ENCODE data around the gene HOMER1. TPM values are rescaled to one million over a fixed set of nuclear protein-coding genes. Genes with fewer than 3 reads are reported as not detected.

The HOMER1 gene
- total and polyA plus RNA-seq, 9 of the 15 experiments (the other 6 are each of a cell fraction or from before 2014, with no cell fraction given) = 6.3 to 39.9 (median 9.9) TPM

DNA sequence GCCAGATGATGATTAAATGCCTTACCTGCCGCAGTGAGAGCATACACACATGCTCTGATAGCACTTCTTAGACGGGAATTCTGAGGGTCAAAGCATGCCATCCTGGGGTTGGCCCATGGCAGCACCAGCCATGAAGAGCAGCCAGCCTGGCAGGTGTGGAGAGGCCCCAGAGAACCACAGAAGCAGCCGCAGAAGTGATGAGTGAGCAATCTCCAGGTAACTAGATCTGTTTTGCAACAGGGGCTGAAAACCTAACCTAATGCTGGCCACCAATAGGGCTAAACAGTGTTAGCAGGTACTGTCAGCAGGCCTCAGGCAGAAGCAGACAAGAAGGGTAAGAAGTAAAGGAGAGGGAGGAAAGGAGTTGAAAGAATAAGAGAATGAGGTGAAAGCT lies 33.5 kb upstream of the HOMER1 start (continued):
- TF ChIP-seq TAF9B (IDR thresholded peaks at IDR 0.05; ENCODE audit: partially characterized antibody) = no peak
- TF ChIP-seq ZNF316 (IDR thresholded peaks at IDR 0.05) = 0 out of 2 replicates have a peak, but pooled peaks have one; percentile 24

DNA sequence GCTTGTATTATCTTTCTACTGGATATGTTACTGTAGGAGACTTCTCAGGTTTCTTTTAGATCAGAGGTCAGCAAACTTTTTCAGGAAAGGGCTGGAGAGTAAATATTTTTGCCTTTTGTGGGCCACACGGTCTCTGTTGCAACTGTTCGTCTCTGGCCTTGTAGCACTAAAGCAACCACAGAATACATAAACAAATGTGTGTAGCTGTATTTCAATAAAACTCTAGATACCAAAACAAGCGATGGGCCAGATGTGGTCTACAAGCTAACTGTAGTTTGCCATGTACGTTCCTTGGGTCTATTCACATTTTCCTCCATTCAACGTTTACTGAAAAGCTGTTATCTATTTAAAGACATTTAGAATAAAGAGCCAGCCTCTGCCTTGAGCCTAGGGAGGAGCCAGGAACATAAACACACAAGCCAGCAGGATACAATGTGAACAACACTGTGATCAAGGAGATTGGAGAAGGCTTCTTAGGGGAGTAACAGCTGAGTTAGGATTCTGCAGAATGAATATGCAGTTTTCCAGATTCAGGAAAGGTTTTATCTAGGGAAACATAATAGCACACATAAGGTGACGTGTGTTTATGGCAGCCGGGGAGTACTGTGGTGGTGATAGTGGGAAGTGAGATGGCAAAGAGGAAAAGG lies 33.0 kb upstream of the HOMER1 start:
- in situ Hi-C loops (cut with MboI) = no loop called here
- Histone ChIP-seq H2AFZ (ENCODE audit: low read depth, low read length) (peak overlapping the region; percentile 89), H3K9me3 (replicated peaks; ENCODE audit: control insufficient read depth, insufficient read depth, low read depth, low read length) (no peaks in the 10 kb centered on the region), H3K27ac (ENCODE audit: extremely low read depth, low read depth, low read length) (peak overlapping the region; percentile 53), H3K36me3 (ENCODE audit: control insufficient read depth, insufficient read depth, low read length) (no peaks in the 10 kb centered on the region), H4K20me1 (replicated peaks; ENCODE audit: control insufficient read depth, insufficient read depth, low read length) (no peaks in the 10 kb centered on the region), H3K4me3 (no peak overlapping the region), H3K27me3 (ENCODE audit: control insufficient read depth in 2 of 2, insufficient read depth in 2 of 2, low read length in 2 of 2) (no peaks in the 10 kb centered on the region), H3K79me2 (ENCODE audit: control insufficient read depth, insufficient read depth, low read length) (no peaks in the 10 kb centered on the region), H3K4me2 (ENCODE audit: insufficient read depth, low read length) (peak overlapping the region; percentile 28), H3K4me1 (replicated peaks in 1 of 2; ENCODE audit: control insufficient read depth in 2 of 2, insufficient read depth in 2 of 2, low read length in 2 of 2) (peaks cover 0 to 12% of the 10 kb centered on the region in 2 experiments; a peak in 3 of 5 replicates), H3K9ac (ENCODE audit: insufficient read depth in 1 of 2, low read depth in 2 of 2, low read length in 2 of 2) (peak overlapping the region in 1 of 2 experiments; percentile 28; a peak in 2 of 4 replicates), H3K9me1 (ENCODE audit: control insufficient read depth, insufficient read depth, low read length) (no peaks in the 10 kb centered on the region)
- ChIA-PET POLR2A (interaction anchor here (0.6 to 0.9 kb wide), 3 partner anchors 9 to 311 kb away, joined by 3 to 4 read pairs (median 3); no protein-coding TSS in a partner anchor), CTCF (ENCODE audit: low intra/inter-chr PET ratio) (no interaction called here)
- peak; percentile 83 for ATAC-seq
- peak; percentile 54 for FAIRE-seq
- intact Hi-C loops (cut with micrococcal nuclease) = no loop called here
- BruUV-seq (replicated peaks) = no TSS peak
- peak in 2 of 4 experiments; percentile 26 to 45 for DNase-seq (ENCODE audit: extremely low read depth in 1 of 4, low spot score in 3 of 4)
- 10% methylated on average over 7 of the region's 7 CpGs for WGBS (ENCODE audit: insufficient coverage, low coverage, missing lambda C conversion rate)
- TF ChIP-seq DIDO1 (tag; IDR thresholded peaks at IDR 0.05; ENCODE audit: low read depth) (no peak), C11orf30 (IDR thresholded peaks at IDR 0.05; ENCODE audit: low read depth) (peak; percentile 39; the same call in 1 of the 2 replicates), MIER1 (IDR thresholded peaks at IDR 0.05; ENCODE audit: low read depth) (no peak), CEBPB (tag; IDR thresholded peaks at IDR 0.05) (peak; percentile 49), ZNF57 (CRISPR knock-in tag; IDR thresholded peaks at IDR 0.05) (no peak), CBFA2T3 (IDR thresholded peaks at IDR 0.05) (peak; percentile 66), SMARCE1 (IDR thresholded peaks at IDR 0.05) (0 out of 2 replicates have a peak, but pooled peaks have one; percentile 30), ZNF121 (CRISPR knock-in tag; conservative IDR thresholded peaks at IDR 0.05) (no peak), TCF3 (CRISPR knock-in tag; IDR thresholded peaks at IDR 0.05) (peak; percentile 34; the same call in 1 of the 2 replicates), ZNF717 (CRISPR knock-in tag; IDR thresholded peaks at IDR 0.05) (no peak), MEF2D (tag; conservative IDR thresholded peaks at IDR 0.05; ENCODE audit: low read depth) (no peak), HDAC2 (IDR thresholded peaks at IDR 0.05) (0 out of 2 replicates have a peak, but pooled peaks have one; percentile 51), POLR3A (IDR thresholded peaks at IDR 0.05; ENCODE audit: borderline replicate concordance, extremely low read depth, insufficient read depth, insufficient read length) (no peak), TAL1 (IDR thresholded peaks at IDR 0.05) (0 out of 2 replicates have a peak, but pooled peaks have one; percentile 15), TARDBP (IDR thresholded peaks at IDR 0.05) (no peak), GATA2 (CRISPR knock-in tag; IDR thresholded peaks at IDR 0.05) (peak; percentile 65)
- TF ChIP-seq, protein P1, sequence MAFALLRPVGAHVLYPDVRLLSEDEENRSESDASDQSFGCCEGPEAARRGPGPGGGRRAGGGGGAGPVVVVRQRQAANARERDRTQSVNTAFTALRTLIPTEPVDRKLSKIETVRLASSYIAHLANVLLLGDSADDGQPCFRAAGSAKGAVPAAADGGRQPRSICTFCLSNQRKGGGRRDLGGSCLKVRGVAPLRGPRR (CRISPR knock-in tag; IDR thresholded peaks at IDR 0.05) = no peak
- TF ChIP-seq, protein P2, sequence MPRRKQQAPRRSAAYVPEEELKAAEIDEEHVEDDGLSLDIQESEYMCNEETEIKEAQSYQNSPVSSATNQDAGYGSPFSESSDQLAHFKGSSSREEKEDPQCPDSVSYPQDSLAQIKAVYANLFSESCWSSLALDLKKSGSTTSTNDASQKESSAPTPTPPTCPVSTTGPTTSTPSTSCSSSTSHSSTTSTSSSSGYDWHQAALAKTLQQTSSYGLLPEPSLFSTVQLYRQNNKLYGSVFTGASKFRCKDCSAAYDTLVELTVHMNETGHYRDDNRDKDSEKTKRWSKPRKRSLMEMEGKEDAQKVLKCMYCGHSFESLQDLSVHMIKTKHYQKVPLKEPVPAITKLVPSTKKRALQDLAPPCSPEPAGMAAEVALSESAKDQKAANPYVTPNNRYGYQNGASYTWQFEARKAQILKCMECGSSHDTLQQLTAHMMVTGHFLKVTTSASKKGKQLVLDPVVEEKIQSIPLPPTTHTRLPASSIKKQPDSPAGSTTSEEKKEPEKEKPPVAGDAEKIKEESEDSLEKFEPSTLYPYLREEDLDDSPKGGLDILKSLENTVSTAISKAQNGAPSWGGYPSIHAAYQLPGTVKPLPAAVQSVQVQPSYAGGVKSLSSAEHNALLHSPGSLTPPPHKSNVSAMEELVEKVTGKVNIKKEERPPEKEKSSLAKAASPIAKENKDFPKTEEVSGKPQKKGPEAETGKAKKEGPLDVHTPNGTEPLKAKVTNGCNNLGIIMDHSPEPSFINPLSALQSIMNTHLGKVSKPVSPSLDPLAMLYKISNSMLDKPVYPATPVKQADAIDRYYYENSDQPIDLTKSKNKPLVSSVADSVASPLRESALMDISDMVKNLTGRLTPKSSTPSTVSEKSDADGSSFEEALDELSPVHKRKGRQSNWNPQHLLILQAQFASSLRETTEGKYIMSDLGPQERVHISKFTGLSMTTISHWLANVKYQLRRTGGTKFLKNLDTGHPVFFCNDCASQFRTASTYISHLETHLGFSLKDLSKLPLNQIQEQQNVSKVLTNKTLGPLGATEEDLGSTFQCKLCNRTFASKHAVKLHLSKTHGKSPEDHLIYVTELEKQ (CRISPR knock-in tag; IDR thresholded peaks at IDR 0.05) = no peak
